Activated CD4-positive, alpha-beta T cell treated with anti-CD3 and anti-CD28 coated beads, Interleukin-2, amount 50 U/mL, for 16 hours (primary cell): ENCODE data around the gene HARBI1.
"Not testable (repeated sequence)": the region's sequence is repeated elsewhere in the genome, so short reads cannot be mapped to it uniquely, and the experiment has no call there.

Experiments used
- DNase-seq: peaks from one replicate; pipeline ENCODE4 v3.0.0-alpha.2; 2020

Gene HARBI1

GRCh38 chr11:46594785-46595184 is 22.2 kb downstream of the HARBI1 start:
- no peak for DNase-seq

DNA sequence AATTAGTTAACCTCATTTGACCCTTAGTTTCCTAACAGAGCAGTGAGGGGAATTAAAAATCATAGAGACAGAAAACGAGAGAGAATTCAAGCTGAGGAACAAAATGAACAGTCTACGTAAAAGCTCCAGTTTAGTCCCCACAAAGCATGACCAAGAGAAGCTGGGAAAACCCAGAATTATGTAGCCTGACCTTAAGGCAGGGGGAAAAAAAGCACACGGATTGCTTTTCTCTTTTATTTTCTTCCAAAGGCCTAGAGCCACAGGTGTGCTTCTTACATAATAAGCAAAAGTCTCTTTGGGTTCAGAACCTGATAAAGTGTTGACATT is 22.7 kb downstream of the HARBI1 start:
- no peak for DNase-seq

DNA sequence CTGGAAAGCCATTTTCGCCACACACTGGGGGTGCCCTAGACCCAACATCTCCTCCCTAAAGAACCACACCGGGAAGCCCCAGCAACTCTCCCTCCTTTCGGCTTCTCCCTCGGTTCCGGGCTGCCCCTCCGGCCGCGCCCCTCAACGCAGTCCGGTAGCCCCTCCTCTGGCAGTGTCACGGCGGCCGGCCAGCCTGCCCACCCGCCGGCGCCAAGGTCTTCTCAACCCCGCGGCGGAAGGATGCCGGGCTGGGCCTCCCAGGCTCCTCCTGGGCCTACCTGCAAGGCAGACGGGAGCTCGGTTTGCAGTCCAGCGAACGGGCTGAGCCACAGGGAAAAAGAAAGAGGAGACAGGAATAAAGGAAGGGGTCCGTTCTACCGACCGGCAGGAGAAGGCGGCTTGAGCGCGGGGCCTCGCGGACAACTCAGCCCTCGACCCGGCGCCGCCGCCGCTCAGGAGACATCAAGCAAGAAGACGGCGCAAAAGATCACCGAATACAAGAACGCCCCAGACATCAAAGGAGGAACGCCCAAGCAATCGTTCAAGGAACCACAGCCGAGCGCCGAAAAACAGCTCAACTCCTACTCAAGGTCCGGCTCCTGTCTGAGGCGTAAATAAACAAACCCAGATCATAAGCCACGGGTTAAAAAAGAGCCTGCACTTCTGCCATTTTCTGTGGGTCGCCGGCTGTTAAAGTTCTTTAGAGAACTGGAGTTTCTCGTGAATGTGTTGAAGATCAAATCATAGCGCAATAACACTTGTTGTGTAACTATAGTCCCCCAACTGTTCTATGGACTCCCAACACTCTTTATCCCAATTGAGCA is 23.3 kb downstream of the HARBI1 start, which contains the start of gene AMBRA1:
TSS of gene AMBRA1 (minus strand) at position 474 of the 824 bp plus-strand sequence. CDS start 45,643 bp downstream, outside the sequence.
- peak; percentile 90 for DNase-seq

GRCh38 chr11:46590740-46591605 is 26.1 kb downstream of the HARBI1 start:
- no peak for DNase-seq

GRCh38 chr11:46588915-46589314 is 28.1 kb downstream of the HARBI1 start:
- DNase-seq: no peak

GRCh38 chr11:46588131-46588530 is 28.9 kb downstream of the HARBI1 start:
- no peak for DNase-seq

DNA sequence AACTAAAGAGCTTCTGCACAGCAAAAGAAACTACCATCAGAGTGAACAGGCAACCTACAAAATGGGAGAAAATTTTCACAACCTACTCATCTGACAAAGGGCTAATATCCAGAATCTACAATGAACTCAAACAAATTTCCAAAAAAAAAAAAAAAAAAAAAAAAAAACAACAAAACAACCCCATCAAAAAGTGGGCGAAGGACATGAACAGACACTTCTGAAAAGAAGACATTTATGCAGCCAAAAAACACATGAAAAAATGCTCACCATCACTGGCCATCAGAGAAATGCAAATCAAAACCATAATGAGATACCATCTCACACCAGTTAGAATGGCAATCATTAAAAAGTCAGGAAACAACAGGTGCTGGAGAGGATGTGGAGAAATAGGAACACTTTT is 33.5 kb downstream of the HARBI1 start:
- not testable (repeated sequence) for DNase-seq

DNA sequence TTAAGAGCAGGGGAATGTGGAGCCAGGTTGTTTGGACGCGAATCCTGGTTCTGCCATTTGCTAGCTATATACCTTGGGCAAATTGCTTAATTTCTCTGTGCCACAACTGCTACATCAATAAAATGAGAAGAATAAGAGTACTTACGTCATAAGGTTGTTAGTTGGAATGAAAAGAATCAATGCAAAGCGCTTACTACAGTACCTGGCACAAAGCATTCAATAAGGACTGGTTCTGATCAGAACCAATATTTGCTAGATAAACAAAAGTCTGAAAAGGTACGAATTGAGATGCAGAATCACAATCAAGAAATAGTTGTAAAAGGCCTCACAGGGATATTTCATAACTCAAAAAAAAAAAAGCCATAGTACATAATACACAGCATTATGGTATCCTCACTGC is 34.4 kb downstream of the HARBI1 start:
- DNase-seq: no peak

- no peak for DNase-seq
Observed at GRCh38 chr11:46577058-46577457, 40.0 kb downstream of the HARBI1 start.

DNA sequence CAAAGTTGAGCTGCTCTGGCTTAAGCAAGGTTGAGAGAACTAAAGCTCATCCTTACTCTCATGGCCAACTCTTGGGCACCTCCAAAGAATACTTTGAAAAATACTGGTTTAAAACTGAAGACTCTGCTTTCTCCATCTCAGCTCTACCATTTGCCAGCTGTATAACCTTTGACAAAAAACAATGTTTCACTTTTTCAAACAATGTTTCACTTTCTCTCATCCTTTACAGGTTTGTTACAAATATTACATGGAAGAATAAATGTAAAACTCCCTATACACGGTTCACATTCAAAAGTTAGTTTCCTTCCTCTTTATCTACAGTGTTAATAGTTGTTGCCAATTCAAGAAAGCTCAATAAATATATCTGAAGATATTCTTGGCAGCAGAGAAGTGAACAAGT is 42.4 kb downstream of the HARBI1 start:
- no peak for DNase-seq

GRCh38 chr11:46570790-46571398 is 46.1 kb downstream of the HARBI1 start:
- no peak for DNase-seq

- no peak for DNase-seq
Observed at GRCh38 chr11:46565232-46565840, 51.7 kb downstream of the HARBI1 start.

GRCh38 chr11:46564459-46564858 is 52.6 kb downstream of the HARBI1 start:
- peak; percentile 66 for DNase-seq

DNA sequence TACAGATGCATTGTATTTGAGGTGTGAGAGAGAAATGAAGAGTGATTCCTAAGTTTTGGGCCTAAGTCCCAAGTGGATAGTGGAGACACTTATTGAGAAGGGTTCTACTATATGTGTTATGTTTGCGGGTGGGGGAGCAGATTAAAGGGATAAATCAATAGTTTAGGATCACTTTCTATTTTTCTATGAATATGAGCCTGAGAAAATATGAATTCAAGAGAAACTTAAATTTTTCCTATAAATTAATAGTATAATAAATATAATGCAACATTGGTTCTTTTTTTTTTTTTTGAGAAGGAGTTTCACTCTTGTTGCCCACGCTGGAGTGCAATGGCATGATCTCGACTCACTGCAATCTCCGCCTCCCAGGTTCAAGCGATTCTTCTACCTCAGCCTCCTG is 54.5 kb downstream of the HARBI1 start:
- DNase-seq: no peak

- peak; percentile 55 for DNase-seq
Observed at GRCh38 chr11:46560300-46560991, 56.6 kb downstream of the HARBI1 start.

GRCh38 chr11:46559815-46560214 is 57.2 kb downstream of the HARBI1 start:
- no peak for DNase-seq

- DNase-seq: no peak
Observed at GRCh38 chr11:46557684-46558151, 59.3 kb downstream of the HARBI1 start.

GRCh38 chr11:46555267-46556054 is 61.6 kb downstream of the HARBI1 start:
- peak; percentile 37 for DNase-seq

GRCh38 chr11:46554213-46555147 is 62.5 kb downstream of the HARBI1 start:
- DNase-seq: no peak

- DNase-seq: no peak
Observed at GRCh38 chr11:46553814-46554212, 63.2 kb downstream of the HARBI1 start.
